OCI-LY1 (cell line): ENCODE results near the gene ZNF697.
"Not testable (repeated sequence)": the region's sequence is repeated elsewhere in the genome, so short reads cannot be mapped to it uniquely, and the experiment has no call there.

ENCODE experiments used
- EZH2 ChIP-seq: fragments of 200-600 bp; sonication (generic), shearing (Covaris generic); IDR thresholded peaks from 2 replicates; pipeline ENCODE4 v1.8.0; 2017; ENCODE audit warnings: borderline replicate concordance, mixed run types, mild to moderate bottlenecking, antibody characterized with exemption, low read length, moderate library complexity, mixed read lengths
- TF ChIP-seq, protein P1 (sequence below): fragments of 200-600 bp; sonication (generic), shearing (Covaris generic); IDR thresholded peaks from 2 replicates; pipeline ENCODE4 v1.5.1; 2017; ENCODE audit warnings: mild to moderate bottlenecking, antibody characterized with exemption, low read length, moderate library complexity, mixed read lengths

DNA sequence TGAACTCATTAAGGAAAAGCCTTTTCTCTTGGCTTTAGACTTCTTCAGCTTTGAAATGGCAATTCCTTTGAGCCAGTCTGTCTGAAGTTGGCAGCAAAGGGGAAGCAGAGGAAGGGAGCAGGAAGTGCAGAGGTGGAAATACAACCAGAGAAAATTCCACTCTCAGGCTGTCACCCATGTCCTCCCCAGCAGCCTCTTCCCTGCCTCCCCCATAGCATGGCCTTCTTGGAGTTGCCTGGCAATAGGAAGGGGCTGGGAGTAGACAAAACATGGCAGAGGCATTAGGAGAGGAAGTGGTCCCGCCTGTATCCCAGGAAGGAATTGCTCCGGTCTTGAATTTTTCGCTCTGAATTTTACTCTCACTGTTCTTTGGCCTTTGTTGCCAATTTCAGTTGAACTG, 44.8 kb downstream of the ZNF697 start:
- TF ChIP-seq, protein P1, sequence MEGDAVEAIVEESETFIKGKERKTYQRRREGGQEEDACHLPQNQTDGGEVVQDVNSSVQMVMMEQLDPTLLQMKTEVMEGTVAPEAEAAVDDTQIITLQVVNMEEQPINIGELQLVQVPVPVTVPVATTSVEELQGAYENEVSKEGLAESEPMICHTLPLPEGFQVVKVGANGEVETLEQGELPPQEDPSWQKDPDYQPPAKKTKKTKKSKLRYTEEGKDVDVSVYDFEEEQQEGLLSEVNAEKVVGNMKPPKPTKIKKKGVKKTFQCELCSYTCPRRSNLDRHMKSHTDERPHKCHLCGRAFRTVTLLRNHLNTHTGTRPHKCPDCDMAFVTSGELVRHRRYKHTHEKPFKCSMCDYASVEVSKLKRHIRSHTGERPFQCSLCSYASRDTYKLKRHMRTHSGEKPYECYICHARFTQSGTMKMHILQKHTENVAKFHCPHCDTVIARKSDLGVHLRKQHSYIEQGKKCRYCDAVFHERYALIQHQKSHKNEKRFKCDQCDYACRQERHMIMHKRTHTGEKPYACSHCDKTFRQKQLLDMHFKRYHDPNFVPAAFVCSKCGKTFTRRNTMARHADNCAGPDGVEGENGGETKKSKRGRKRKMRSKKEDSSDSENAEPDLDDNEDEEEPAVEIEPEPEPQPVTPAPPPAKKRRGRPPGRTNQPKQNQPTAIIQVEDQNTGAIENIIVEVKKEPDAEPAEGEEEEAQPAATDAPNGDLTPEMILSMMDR = not testable (repeated sequence)
- not testable (repeated sequence) for TF ChIP-seq EZH2
